ENCODE results near the gene ATP13A2. TPM values are rescaled to one million over a fixed set of nuclear protein-coding genes. Genes with fewer than 3 reads are reported as not detected.

ATP13A2 gene
- total RNA-seq, 1 donor from 2014 or later = 30.3 TPM

DNA sequence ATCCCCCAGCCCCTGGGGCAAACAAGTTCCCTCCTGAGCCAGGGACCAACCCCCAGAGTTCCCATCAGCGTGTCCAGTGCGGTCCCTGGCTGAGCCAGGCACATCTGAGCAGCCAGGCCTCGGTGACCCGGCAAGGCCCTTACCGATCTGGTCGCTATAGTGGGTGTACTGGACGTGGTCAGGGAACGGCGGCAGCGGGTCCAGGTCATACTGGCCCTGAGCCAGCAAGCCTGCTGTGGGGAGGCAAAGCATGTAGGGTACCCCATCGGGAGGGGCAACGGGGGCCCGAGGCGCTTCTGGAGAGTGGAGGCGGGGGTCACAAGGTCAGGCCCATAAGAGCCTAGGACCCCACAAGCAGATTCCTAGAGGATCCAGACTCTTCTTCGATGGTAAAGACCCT, 34.8 kb downstream of the ATP13A2 start:
- no peaks in the 10 kb centered on the region for H3K36me3 ChIP-seq (ENCODE audit: control insufficient read depth, insufficient read depth, low read length)
- DNase-seq (ENCODE audit: low read depth) = no peak
- no peaks in the 10 kb centered on the region for H3K27me3 ChIP-seq (ENCODE audit: control insufficient read depth, insufficient read depth, low read length)
- H3K4me3 ChIP-seq (ENCODE audit: low read depth, low read length) = no peak overlapping the region
- TF ChIP-seq, protein P1, sequence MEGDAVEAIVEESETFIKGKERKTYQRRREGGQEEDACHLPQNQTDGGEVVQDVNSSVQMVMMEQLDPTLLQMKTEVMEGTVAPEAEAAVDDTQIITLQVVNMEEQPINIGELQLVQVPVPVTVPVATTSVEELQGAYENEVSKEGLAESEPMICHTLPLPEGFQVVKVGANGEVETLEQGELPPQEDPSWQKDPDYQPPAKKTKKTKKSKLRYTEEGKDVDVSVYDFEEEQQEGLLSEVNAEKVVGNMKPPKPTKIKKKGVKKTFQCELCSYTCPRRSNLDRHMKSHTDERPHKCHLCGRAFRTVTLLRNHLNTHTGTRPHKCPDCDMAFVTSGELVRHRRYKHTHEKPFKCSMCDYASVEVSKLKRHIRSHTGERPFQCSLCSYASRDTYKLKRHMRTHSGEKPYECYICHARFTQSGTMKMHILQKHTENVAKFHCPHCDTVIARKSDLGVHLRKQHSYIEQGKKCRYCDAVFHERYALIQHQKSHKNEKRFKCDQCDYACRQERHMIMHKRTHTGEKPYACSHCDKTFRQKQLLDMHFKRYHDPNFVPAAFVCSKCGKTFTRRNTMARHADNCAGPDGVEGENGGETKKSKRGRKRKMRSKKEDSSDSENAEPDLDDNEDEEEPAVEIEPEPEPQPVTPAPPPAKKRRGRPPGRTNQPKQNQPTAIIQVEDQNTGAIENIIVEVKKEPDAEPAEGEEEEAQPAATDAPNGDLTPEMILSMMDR (IDR thresholded peaks at IDR 0.05; ENCODE audit: insufficient read depth, low read length, severe bottlenecking) = no peak
- no peak for FAIRE-seq

DNA sequence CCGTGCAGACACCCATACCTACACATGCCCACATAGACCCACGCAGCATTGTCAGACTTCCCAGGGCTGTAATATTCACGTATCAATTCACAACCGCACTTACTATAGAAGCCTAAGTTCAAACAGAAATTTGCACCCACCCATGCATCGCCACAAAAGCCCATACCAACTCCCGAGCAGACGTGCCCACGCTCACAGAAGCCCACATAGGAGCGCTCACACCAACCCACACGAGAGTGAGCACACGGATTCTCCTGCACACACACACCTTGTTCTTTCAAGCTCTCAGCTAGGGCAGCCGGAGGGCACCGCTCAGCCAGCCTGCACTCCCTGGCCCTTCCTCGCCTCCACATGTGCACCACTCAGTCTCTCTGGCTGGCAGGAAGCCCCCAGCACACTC, 35.9 kb downstream of the ATP13A2 start:
- FAIRE-seq = no peak
- H3K27me3 ChIP-seq (ENCODE audit: control insufficient read depth, insufficient read depth, low read length) = no peaks in the 10 kb centered on the region
- TF ChIP-seq, protein P1 (IDR thresholded peaks at IDR 0.05; ENCODE audit: insufficient read depth, low read length, severe bottlenecking) = no peak
- no peaks in the 10 kb centered on the region for H3K36me3 ChIP-seq (ENCODE audit: control insufficient read depth, insufficient read depth, low read length)
- no peak for DNase-seq (ENCODE audit: low read depth)
- H3K4me3 ChIP-seq (ENCODE audit: low read depth, low read length) = no peak overlapping the region

DNA sequence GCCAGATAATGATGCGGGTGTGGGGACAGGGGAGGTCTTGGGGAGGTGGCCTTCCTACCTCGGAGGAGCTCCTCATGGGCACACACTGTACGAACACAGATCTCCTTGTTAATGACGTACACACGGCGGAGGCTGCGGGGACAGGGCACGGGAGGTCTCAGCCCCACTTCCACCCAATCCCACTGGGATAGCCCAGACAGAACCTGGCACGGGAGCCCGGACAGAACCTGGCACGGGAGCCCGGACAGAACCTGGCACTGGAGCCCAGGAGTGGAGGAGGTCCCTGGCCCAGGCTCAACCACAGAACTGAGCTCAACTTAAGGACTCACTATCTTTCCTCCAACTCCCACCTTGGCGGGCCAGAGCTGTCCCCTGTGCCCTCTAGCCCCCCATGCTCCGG, 36.5 kb downstream of the ATP13A2 start:
- Histone ChIP-seq H3K4me3 (ENCODE audit: low read depth, low read length) (no peak overlapping the region), H3K36me3 (ENCODE audit: control insufficient read depth, insufficient read depth, low read length) (no peaks in the 10 kb centered on the region), H3K27me3 (ENCODE audit: control insufficient read depth, insufficient read depth, low read length) (no peaks in the 10 kb centered on the region)
- DNase-seq (ENCODE audit: low read depth) = no peak
- no peak for FAIRE-seq
- TF ChIP-seq, protein P1 (IDR thresholded peaks at IDR 0.05; ENCODE audit: insufficient read depth, low read length, severe bottlenecking) = no peak

DNA sequence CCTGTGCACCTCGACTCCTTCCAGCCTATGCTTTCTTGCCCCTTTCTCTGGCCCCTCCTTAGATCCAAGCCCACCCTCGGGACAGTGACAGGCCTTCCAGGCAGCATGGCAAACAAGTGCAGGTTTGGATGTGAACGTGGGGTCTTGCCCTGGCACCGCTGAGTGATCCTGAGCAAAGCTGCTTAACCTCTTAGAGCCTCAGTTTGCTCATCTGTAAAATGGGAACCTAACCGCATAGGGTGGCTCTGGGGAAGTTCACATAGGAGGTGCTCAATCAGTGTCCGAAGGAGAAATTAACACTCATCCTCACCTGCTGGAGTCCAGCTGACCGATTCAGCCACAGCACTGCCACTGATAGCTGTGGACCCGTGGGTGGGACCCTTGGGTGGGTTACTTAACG, 38.5 kb downstream of the ATP13A2 start:
- H3K27me3 ChIP-seq (ENCODE audit: control insufficient read depth, insufficient read depth, low read length) = no peaks in the 10 kb centered on the region
- DNase-seq (ENCODE audit: low read depth) (no peak), FAIRE-seq (no peak)
- peaks cover 2% of the 10 kb centered on the region for H3K36me3 ChIP-seq (ENCODE audit: control insufficient read depth, insufficient read depth, low read length)
- TF ChIP-seq, protein P1 (IDR thresholded peaks at IDR 0.05; ENCODE audit: insufficient read depth, low read length, severe bottlenecking) = no peak
- H3K4me3 ChIP-seq (ENCODE audit: low read depth, low read length) = no peak overlapping the region

DNA sequence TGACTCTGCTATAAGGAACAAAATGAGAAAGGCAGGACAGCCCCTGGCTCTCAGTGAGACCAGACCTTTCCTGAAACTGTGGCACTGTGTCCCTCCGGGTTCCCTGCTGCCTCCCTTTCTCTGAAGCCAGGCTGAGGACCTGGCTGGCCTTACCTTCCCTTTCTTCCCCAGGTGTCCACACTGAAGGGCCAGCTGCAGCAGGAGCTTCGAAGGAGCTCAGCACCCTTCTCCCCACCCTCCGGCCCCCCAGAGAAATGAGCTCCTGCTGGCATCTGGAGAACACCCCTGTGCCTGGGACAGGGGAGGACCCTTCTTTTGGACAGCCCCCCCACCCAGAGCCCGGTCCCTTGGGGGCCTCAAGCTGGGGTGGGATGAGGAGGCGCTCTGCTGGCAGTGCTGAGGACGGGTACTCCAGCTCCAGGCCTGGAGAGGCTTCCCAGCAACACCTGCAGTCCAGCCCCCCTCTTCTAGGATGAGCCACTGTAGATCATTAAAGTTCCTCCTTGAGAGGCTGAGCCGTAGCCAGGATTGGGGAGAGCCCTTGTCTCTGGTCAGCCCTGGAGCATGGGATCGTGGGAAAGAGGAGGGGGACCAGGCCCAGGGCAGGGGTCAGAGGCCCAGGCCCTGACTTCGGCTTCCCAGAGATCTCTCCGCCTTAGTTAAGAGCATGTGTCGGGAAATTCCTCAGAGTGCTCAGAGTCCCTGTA, 39.4 kb downstream of the ATP13A2 start:
- Histone ChIP-seq H3K27me3 (ENCODE audit: control insufficient read depth, insufficient read depth, low read length) (no peaks in the 10 kb centered on the region), H3K4me3 (ENCODE audit: low read depth, low read length) (no peak overlapping the region), H3K36me3 (ENCODE audit: control insufficient read depth, insufficient read depth, low read length) (peaks cover 8% of the 10 kb centered on the region)
- FAIRE-seq (no peak), DNase-seq (ENCODE audit: low read depth) (no peak)
- TF ChIP-seq, protein P1 (IDR thresholded peaks at IDR 0.05; ENCODE audit: insufficient read depth, low read length, severe bottlenecking) = no peak

Data from bronchial epithelial cell (primary cell).